CD4-positive, alpha-beta T cell treated with Interleukin-21 for 1 hour (primary cell): ENCODE results near the gene CCR5AS.

Experiments used
- DNase-seq: peaks from one replicate; pipeline ENCODE4 v3.0.0-alpha.2; 2020

The CCR5AS gene

GRCh38 chr3:46375218-46375617 lies 31.6 kb downstream of the CCR5AS start:
- no peak for DNase-seq

GRCh38 chr3:46374755-46375154 lies 32.1 kb downstream of the CCR5AS start:
- no peak for DNase-seq

- peak; percentile 57 for DNase-seq
Observed at GRCh38 chr3:46372492-46373359, 34.1 kb downstream of the CCR5AS start.

- DNase-seq: no peak
Observed at GRCh38 chr3:46371519-46372340, 35.1 kb downstream of the CCR5AS start.

- DNase-seq: peak; percentile 64
Observed at GRCh38 chr3:46370839-46371518, 35.9 kb downstream of the CCR5AS start, which contains the start of gene CCR5. TSS of gene CCR5 (plus strand) at chr3:46370946. CDS start at chr3:46372903, 1,957 bp downstream.

GRCh38 chr3:46369675-46370132 lies 37.2 kb downstream of the CCR5AS start:
- no peak for DNase-seq

- no peak for DNase-seq
Observed at GRCh38 chr3:46369151-46369550, 37.7 kb downstream of the CCR5AS start.

GRCh38 chr3:46368569-46368968 lies 38.3 kb downstream of the CCR5AS start:
- DNase-seq: peak; percentile 82

- no peak for DNase-seq
Observed at GRCh38 chr3:46367811-46368210, 39.1 kb downstream of the CCR5AS start.

GRCh38 chr3:46365737-46366524 lies 40.9 kb downstream of the CCR5AS start:
- DNase-seq: no peak

GRCh38 chr3:46365041-46365440 lies 41.8 kb downstream of the CCR5AS start:
- no peak for DNase-seq

- DNase-seq: no peak
Observed at GRCh38 chr3:46361408-46362283, 45.2 kb downstream of the CCR5AS start.

- peak; percentile 38 for DNase-seq
Observed at GRCh38 chr3:46360907-46361306, 46.0 kb downstream of the CCR5AS start.

- no peak for DNase-seq
Observed at GRCh38 chr3:46359733-46360493, 47.0 kb downstream of the CCR5AS start.

GRCh38 chr3:46358466-46358865 lies 48.4 kb downstream of the CCR5AS start:
- no peak for DNase-seq

GRCh38 chr3:46356909-46357308 lies 50.0 kb downstream of the CCR5AS start:
- no peak for DNase-seq

GRCh38 chr3:46356276-46356675 lies 50.6 kb downstream of the CCR5AS start:
- no peak for DNase-seq

- no peak for DNase-seq
Observed at GRCh38 chr3:46354984-46355383, 51.9 kb downstream of the CCR5AS start.

GRCh38 chr3:46354478-46354877 lies 52.4 kb downstream of the CCR5AS start:
- DNase-seq: no peak

- no peak for DNase-seq
Observed at GRCh38 chr3:46353647-46354410, 53.0 kb downstream of the CCR5AS start, which contains the start of gene CCR2. TSS of gene CCR2 (plus strand) at chr3:46354111. CDS start at chr3:46357528, 3,417 bp downstream.
